GM21528 (cell line): Measurements from ENCODE around the gene ELMO1.

Experiments
- ATAC-seq: cut with Tn5 transposase; IDR thresholded peaks from one replicate; pipeline ENCODE4 v1.9.1; 2021; ENCODE audit warnings: mild to moderate bottlenecking, moderate library complexity; ENCODE audit not compliant: unreplicated experiment, low FRiP score

ELMO1 gene

DNA sequence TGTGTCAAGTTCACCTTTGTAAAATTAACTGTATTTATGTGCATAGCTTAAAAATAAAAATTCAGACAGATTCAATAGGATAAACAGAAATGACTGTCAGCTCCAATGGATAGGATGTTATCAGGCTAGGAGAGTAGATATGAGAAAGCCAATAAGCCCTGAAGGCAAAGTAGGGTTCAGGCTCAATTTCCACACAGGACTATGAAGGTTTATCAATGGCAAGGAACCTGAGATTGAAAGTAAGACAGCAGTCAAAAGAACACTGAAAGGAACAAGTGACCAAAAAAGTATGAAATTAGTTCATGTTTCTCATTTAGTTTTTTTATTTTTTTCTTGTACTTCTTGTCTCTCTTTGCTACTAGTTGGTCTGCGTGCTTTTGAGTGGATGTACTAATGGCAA lies 121.4 kb downstream of the ELMO1 start:
- no peak for ATAC-seq

DNA sequence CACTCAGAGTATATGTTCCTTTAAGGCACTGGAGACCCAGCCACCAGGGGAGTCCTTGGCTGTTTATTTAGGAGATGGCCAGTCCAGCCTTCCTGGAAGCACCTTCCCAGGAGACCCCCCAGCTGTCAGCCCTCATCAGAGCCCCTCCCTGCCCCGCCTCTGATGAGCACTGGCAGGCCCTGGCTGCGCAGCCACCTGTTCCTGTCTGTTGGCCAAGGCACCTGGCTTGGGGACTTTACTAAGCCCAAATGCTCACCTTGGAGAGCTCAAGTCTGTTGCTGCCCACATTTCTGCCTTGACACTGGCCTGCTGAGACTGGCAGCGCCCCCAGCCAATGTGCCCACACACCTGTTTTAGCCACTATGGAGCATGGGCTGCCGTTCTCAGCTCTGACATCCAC lies 124.7 kb downstream of the ELMO1 start:
- no peak for ATAC-seq

DNA sequence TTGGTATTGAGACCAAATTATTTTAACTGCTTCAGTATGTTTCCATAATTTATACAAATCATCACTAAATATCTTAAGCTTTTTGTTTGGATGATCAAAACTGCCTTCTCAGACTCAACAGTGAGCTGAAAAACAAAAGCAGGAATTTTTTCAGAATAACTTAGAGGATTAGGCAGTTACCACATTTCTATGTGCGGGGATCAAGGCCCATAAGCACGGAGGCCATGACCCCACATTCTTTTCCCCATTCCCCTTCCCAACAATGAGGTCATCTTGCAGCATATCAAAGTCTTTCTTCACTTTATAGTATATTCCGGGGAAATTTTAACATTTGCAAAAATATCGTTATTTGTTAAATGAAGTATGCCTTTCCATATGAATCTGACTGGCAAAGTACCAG lies 125.8 kb downstream of the ELMO1 start:
- no peak for ATAC-seq

DNA sequence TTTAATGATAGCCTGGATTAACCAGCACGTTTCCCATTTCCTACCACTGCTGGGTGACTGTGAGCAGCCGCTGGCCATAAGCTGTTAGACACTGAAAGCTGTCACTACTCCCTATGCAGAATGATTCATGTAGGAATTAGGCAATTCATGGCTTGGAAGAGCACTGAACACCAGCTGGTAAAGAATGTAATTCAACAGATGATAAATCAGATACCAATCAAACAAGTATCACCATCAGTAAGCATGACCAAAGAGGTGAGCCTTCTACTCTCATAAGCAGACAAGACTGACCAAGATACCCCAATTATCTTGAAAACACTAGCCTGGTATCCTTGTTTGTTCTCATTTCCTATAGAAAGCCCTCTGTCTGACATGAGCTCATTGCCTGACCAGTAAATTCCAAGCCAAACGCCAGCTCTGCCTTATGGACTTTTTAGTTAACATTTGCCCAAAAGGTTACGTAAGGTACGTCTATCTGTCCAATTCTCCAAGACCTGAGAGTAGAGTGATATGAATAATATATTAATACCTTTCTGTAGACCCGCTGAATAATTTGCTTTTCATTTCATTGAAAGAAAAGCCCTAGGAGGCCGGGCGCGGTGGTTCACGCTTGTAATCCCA lies 127.7 kb downstream of the ELMO1 start:
- no peak for ATAC-seq

DNA sequence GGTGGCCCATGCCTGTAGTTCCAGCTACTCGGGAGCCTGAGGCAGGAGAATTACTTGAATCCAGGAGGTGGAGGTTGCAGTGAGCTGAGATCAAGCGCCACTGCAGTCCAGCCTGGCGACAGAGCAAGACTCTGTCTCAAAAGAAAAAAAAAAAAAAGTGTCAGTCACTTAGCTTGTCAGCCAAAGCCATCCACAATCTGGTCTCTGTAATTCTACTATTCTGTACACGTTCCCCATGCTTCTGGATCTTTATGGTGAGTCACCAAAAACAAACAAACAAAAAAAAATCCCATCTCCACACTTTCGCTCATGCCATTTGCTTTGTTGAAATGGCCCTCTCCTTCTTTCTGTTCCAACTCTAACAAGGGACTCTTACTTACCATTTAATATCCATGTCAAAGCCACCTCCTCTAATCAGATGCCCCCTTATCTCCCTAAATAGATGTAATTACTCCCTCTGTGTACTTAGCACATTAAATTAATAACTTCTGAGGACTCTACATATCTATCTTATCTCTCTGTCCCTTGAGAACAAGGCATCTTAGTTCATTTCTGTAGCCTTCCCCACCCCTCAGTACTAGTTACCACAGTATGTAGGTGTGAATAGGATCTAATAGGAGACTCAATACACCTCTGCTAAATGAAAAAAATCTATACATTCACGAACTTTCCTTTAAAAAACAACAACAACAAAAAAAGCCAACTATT lies 128.4 kb downstream of the ELMO1 start:
- no peak for ATAC-seq

DNA sequence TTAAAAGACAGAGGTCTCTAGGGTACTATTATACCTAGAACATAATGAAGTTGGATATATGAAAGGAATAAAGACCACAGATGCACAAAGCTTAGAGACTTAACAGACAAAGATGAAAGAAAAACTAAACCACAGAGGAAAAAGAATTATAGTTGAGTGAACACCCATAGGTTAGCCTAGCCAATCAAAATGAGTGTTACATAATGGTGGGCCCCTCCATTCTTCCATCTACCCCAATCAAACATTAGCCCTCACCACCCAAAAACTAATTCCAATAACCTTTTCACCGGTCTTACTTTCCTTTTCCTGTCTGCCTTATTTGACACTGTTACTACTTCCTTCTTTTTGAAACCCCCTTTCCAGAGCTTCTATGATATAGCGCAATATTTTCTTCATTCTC lies 130.1 kb downstream of the ELMO1 start:
- ATAC-seq, result no peak

DNA sequence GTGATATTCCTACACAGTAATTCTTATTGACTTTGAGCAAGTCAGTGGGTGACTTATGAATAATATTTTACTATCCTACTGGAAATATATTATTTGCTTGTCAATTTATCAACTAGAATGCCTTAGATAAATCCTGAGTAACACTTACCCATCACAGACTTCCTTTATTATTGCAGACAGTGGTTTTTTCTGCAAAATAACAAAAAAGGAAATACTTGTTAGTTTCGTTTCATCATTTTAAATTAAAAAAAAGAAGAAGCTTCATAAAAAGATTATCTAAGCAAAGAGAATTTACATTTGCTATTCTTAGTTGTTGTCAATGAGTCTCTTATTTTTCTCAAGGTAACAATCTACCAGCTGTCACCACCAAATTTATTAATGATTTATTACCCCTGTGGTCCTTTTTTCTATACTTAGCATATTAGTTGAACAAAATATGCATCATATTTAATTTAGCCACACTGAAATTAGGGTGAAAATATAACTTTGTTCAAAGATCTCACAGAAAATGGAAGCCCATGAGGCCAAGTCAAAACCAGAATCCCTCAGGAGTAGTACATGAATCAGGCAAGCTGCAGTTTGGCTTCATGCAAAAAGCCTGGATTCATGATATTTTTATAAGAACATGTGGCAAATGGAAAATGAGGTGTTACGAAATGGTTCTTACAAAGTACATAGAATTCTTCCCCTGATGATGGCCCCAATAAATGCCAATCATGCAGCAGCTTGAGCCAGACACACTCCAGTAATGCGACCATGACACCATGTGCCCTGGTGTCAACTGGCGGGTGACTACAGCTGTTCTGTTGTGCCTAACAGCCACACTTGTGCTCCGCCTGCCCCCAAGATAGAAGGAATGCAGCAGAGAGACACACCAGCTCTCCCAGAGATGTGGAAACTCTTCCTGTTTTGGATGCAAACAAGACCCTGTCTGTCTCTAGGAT lies 132.6 kb downstream of the ELMO1 start:
- ATAC-seq, result no peak

DNA sequence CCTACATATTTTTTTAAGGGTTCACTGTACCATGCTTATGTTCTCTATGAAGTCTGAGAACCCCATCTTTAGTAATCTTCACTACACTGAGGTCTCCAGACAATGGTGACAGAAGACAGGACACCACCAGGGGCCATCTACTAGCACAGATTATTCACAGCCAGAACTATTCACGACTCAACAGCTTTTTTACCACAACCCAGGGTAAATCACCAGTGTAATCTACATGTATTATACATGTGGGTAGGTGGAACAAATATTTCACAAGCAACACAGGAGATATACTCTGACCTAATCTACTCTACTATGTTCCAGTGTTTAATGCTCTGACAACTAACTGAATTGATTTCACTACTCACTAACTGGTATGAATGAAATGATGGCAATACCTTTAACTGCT lies 136.1 kb downstream of the ELMO1 start:
- no peak for ATAC-seq

DNA sequence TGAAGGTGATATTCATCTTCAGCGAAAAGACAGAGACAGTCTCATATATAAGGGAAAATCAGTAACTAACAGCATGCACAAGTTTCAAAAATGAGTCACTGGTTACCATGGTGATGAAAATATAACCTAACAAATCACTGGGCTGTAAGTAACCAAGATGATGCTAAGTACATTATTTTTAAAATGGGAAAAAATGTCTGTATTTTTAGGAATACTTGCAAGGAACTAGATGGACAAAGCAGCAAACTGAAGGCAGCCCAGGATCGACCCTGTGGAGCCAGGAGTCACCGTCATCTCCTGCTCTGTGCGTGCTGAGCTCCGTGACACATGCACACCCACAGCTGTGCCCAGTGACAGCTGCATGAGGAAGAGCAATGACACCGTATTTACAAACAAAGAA lies 137.3 kb downstream of the ELMO1 start:
- no peak for ATAC-seq

DNA sequence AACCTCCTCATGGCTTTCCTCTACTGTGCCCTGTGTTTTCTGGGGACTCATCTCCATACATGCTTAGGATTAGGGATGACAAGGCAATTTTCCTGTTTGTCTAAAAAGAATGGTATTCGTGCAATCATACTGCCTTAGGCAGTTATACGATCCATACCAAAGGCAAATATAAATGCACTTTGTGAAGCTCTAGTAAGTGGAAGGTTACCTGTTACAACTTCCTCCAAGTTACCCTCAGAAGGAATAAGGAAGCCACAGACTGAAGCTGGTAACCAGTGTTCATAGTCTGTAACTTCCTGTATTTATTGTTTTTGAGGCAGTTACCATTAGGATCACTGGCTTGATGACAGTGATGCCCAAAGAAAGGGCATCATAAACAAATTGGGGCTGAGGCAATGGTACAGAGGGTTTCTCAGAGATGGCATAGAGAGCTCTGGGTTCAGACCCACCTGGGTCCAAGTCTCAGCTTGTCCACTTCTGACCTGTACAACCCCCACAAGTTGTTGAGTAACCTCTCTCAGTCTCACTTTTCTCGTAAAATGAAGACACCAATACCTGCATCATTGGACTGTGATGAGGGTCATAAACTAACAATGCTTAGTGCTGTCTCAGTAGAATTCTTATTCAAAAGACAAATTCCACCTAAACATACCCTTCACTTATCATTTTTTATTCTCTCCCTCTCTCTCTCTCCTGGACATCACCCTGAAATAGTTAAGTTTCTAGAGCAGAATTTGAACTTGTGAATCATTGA lies 138.2 kb downstream of the ELMO1 start:
- ATAC-seq, result no peak

DNA sequence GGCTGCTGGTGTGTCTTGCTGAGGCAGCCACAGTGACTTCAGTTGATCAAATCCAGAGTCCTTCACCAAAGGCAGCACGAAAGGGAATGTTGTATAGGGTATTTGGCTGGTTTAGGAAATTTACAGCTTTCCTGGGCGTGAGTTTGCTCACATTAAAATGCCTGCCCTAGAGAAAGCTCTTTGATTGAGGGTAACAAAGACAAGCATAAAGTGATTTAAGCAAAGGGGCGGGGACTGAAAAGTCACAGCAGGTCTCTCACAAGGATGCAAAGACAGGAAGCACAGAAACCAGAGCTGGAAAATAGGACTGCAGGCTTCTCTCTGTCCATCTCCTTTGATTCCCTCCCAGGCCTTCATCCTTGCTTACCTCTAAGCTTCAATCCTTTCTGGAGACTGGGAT lies 139.2 kb downstream of the ELMO1 start:
- no peak for ATAC-seq

DNA sequence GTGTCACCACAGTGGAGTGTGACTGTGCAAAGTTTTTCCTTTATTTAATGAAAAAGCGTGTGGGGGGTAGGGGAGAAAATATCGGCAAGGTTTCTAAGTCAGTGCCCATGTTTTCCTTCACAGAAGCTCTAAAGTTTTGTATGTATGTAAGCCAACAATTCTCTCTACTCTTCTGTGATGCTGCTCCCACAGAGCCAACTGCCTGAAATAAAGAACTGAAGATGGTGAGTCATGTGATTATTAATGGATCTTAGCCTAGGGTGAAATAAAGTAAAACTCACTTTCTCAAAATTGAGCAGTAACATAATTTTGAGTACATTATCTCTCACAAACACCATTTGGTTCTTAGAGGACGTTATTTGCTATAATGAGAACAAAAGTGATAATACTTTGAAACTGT lies 143.7 kb downstream of the ELMO1 start:
- ATAC-seq, result no peak

DNA sequence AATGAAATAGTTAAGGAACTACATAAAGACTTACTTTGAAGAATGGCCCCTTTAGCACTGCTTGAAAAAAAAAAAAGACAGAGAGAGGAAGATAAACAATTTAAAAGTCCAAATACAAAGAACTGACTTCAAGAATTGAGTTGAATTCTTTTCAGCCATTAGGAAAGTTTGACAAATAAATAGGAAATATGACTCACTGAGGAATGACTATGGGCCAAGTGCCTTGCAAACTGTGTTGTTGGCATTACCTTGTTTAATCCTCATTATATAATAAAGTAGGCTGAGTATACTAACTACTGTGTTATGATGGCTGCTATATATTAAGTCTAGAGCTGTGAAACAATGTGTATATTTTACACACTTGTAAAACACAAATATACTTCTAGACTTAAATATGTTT lies 151.1 kb downstream of the ELMO1 start:
- no peak for ATAC-seq

DNA sequence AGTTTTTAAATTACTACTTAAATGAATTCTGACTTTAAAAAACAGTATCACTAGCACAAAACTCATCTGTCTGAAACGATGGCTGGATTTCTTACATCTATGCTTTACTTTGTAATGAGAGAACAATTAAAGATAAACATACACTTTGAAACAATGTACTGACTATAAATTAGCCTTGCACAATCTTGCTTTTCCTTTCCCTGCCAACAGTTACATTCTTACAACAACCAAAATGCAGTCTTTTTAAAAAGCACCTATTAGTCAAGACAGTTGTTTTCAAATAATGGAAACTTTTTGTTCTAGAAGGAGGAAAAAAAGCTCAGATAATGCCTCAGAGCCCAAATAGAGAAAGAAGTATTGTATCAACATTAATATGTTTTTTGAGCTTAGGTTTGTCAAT lies 153.3 kb downstream of the ELMO1 start:
- no peak for ATAC-seq

DNA sequence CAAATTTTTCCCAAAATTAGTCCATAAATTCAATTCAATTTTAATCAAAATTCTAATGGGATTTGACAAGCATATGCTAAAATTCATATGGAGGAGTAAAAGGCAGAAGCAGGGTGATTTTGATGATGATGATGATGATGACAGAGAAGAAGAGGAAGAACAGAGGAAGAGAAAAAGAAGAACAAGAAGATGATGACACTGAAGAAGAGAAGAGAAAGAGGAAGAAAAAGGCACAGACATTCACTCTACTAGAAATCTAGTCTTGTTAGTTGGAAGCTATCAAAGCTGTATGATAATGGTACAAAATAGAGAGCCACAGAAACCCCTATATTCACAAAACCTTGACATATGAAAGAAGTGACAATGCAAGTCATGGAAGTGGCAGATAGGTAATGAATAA lies 157.9 kb downstream of the ELMO1 start:
- no peak for ATAC-seq

DNA sequence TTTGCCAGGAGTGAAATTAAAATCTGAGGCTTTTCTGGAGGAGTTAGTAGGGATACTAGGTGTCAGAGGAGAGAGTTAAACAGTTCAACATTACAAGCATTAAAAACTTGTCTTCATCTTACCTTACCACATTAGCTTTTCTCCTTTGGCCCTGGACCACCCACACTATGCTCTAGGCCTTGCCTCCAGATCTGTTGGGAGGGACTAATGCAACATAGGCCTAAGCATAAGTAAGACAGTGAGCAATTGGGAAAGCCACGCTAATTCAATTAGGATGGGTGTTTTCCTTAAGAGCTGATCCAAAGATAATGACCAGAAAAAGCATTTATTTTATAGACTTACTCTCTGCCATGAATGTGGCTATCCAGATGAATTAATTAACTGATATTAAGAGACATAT lies 158.9 kb downstream of the ELMO1 start:
- no peak for ATAC-seq

DNA sequence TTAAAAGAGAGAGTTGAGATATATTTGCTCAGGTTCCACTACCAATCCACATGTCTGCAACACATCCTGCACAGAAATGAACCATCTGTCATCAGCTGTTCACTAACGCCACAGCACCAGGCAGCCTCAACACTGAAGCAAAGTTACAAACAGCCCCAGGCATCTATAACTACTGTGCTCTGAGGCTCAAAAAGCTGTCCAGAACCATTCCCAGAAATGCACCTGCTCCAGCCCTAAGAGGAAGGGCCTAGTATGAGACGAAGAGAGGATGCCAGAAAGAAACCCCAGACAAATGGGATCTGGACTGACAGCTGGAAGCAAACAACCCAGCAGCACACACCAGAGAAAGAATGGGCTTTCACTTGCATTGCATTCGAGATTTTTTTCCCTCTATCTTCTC lies 159.3 kb downstream of the ELMO1 start:
- ATAC-seq, result no peak

DNA sequence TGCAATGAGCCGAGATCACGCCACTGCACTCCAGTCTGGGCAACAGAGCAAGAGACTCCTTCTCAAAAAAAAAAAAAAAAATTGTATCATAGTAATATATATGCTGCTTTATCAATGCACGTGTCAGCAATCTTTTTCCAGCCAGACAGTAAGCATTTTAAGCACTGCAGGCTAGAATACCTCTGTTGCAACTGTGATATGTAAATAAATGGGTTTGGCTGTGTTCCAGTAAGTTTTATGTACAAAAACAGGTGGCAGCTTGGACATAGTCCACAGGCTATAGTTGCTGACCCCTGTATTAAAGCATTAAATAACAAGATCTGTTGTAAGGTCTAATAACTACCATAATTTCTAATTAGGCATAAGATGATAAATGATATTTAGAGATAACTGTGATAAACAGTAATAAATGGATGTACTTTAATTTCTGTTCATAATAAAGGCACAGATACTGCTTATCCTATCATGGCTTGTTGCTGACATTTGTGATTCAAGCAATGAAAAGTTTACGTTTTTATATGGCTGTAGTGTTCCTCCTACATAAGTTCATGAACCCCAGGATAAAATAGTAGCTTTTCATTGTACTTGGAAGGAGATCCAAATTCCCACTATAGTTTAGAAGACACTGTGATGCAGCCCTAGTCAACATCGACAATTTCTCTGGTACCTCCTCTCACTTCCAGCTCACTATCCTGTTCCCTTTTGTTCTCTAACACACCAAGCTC lies 161.4 kb downstream of the ELMO1 start:
- no peak for ATAC-seq

DNA sequence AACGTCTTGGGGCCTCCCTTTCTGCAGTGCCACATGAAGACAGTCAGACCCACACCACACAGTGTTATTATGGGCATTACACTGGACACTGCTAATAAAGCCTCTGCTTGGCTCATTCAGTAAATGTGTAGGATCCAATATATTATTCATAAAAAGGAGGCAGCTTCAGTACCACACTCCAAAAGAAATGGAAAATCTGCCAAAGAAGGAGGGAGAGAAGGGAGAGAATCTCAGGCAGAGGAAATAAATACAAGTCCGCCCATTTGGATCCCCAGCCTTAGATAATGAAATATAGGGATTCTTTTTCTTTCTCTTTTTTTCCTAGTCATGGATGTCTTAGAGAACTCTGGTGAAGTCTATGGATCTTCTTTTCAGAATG lies 162.2 kb downstream of the ELMO1 start:
- ATAC-seq, result no peak
